TTC549 (cell line): ENCODE measurements around the gene MYO5A.
"Not testable (repeated sequence)": the region's sequence is repeated elsewhere in the genome, so short reads cannot be mapped to it uniquely, and the experiment has no call there.

Source experiments
- FAIRE-seq: peaks from 2 replicates; lab custom pipeline; 2012; peaks lifted over from hg19 to GRCh38; lab: Jason Lieb, UNC

MYO5A gene

GRCh38 chr15:52540374-52541012 lies 11.8 kb upstream of the MYO5A start:
- no peak for FAIRE-seq

GRCh38 chr15:52537459-52537858 lies 8.8 kb upstream of the MYO5A start:
- no peak for FAIRE-seq

GRCh38 chr15:52532427-52532826 lies 3.7 kb upstream of the MYO5A start:
- no peak for FAIRE-seq

- no peak for FAIRE-seq
These were observed 1.3 kb upstream of the MYO5A start for GRCh38 chr15:52529940-52530339.

GRCh38 chr15:52529341-52529924 lies 753 bp upstream of the MYO5A start:
- FAIRE-seq, result no peak

- FAIRE-seq, result no peak
These were observed 643 bp downstream of the MYO5A start for GRCh38 chr15:52527911-52528563.

- FAIRE-seq, result no peak
These were observed 1.3 kb downstream of the MYO5A start for GRCh38 chr15:52527196-52527910.

GRCh38 chr15:52524223-52525136 lies 4.2 kb downstream of the MYO5A start:
- FAIRE-seq, result no peak

GRCh38 chr15:52523647-52524046 lies 5.0 kb downstream of the MYO5A start:
- no peak for FAIRE-seq

GRCh38 chr15:52523192-52523591 lies 5.5 kb downstream of the MYO5A start:
- no peak for FAIRE-seq

- FAIRE-seq, result no peak
These were observed 7.0 kb downstream of the MYO5A start for GRCh38 chr15:52521682-52522081.

GRCh38 chr15:52520421-52520820 lies 8.3 kb downstream of the MYO5A start:
- no peak for FAIRE-seq

- FAIRE-seq, result no peak
These were observed 10.0 kb downstream of the MYO5A start for GRCh38 chr15:52518487-52519371.

- no peak for FAIRE-seq
These were observed 11.7 kb downstream of the MYO5A start for GRCh38 chr15:52517014-52517413.

GRCh38 chr15:52515343-52515742 lies 13.3 kb downstream of the MYO5A start:
- no peak for FAIRE-seq

- no peak for FAIRE-seq
These were observed 14.2 kb downstream of the MYO5A start for GRCh38 chr15:52514482-52514881.

- FAIRE-seq, result not testable (repeated sequence)
These were observed 15.8 kb downstream of the MYO5A start for GRCh38 chr15:52512869-52513268.

GRCh38 chr15:52511084-52511483 lies 17.6 kb downstream of the MYO5A start:
- FAIRE-seq, result no peak

- FAIRE-seq, result no peak
These were observed 19.0 kb downstream of the MYO5A start for GRCh38 chr15:52509500-52510245.

- FAIRE-seq, result no peak
These were observed 22.1 kb downstream of the MYO5A start for GRCh38 chr15:52506549-52506948.
